ENCODE results near the gene MED13L. TPM values are rescaled to one million over a fixed set of nuclear protein-coding genes. Genes with fewer than 3 reads are reported as not detected.

Gene MED13L
- total RNA-seq, 4 donors from 2014 or later, result 153 to 251 (median 194) TPM

- no peak for TF ChIP-seq CTCF (IDR thresholded peaks at IDR 0.05)
- ATAC-seq (ENCODE audit: low FRiP score) (no peak), DNase-seq (ENCODE audit: low spot score) (no peak)
Measured at GRCh38 chr12:116247377-116247776, 30.1 kb downstream of the MED13L start.

GRCh38 chr12:116246490-116247179 lies 30.9 kb downstream of the MED13L start:
- no peak for ATAC-seq (ENCODE audit: low FRiP score)
- DNase-seq (ENCODE audit: low spot score), result no peak
- TF ChIP-seq CTCF (IDR thresholded peaks at IDR 0.05), result no peak

GRCh38 chr12:116245189-116245588 lies 32.3 kb downstream of the MED13L start:
- ATAC-seq (ENCODE audit: low FRiP score) (no peak), DNase-seq (ENCODE audit: low spot score) (no peak)
- TF ChIP-seq CTCF (IDR thresholded peaks at IDR 0.05), result no peak

- no peak for TF ChIP-seq CTCF (IDR thresholded peaks at IDR 0.05)
- no peak for ATAC-seq (ENCODE audit: low FRiP score)
- DNase-seq (ENCODE audit: low spot score), result no peak
Measured at GRCh38 chr12:116244474-116245090, 32.9 kb downstream of the MED13L start.

- ATAC-seq (ENCODE audit: low FRiP score), result no peak
- TF ChIP-seq CTCF (IDR thresholded peaks at IDR 0.05), result no peak
Measured at GRCh38 chr12:116244001-116244400, 33.5 kb downstream of the MED13L start.

GRCh38 chr12:116242740-116243139 lies 34.8 kb downstream of the MED13L start:
- TF ChIP-seq CTCF (IDR thresholded peaks at IDR 0.05), result no peak
- ATAC-seq (ENCODE audit: low FRiP score), result no peak
- no peak for DNase-seq (ENCODE audit: low spot score)

More at GRCh38 chr12:116244001-116244400, 33.5 kb downstream of the MED13L start:
- no peak for DNase-seq (ENCODE audit: low spot score)

Data from omental fat pad (tissue), 4 donors.